ENCODE measurements around the gene ZNF587B.

- no peak for TF ChIP-seq CTCF (IDR thresholded peaks at IDR 0.05)
- no peak for TF ChIP-seq EP300 (IDR thresholded peaks at IDR 0.05)
- no peak for TF ChIP-seq POLR2A (IDR thresholded peaks at IDR 0.05)
Measured at GRCh38 chr19:57816652-57817051, 13.4 kb upstream of the ZNF587B start.
